ENCODE data around the gene ZNF492.

ZNF492 gene

GRCh38 chr19:22603518-22604440, 30.3 kb upstream of the ZNF492 start:
- H3K4me3 ChIP-seq (ENCODE audit: control insufficient read depth, low read depth, low read length), result no peak overlapping the region
- DNase-seq (ENCODE audit: low read depth), result no peak
- TF ChIP-seq CTCF (conservative IDR thresholded peaks at IDR 0.05; ENCODE audit: control insufficient read depth, insufficient read depth, low read depth, low read length), result no peak

- H3K4me3 ChIP-seq (ENCODE audit: control insufficient read depth, low read depth, low read length), result no peak overlapping the region
- DNase-seq (ENCODE audit: low read depth), result no peak
- TF ChIP-seq CTCF (conservative IDR thresholded peaks at IDR 0.05; ENCODE audit: control insufficient read depth, insufficient read depth, low read depth, low read length), result no peak
Observed at GRCh38 chr19:22604571-22605274, 29.4 kb upstream of the ZNF492 start.

GRCh38 chr19:22605275-22606211, 28.6 kb upstream of the ZNF492 start:
- no peak for TF ChIP-seq CTCF (conservative IDR thresholded peaks at IDR 0.05; ENCODE audit: control insufficient read depth, insufficient read depth, low read depth, low read length)
- no peak overlapping the region for H3K4me3 ChIP-seq (ENCODE audit: control insufficient read depth, low read depth, low read length)
- DNase-seq (ENCODE audit: low read depth), result no peak

GRCh38 chr19:22606212-22606553, 27.9 kb upstream of the ZNF492 start:
- no peak for DNase-seq (ENCODE audit: low read depth)
- TF ChIP-seq CTCF (conservative IDR thresholded peaks at IDR 0.05; ENCODE audit: control insufficient read depth, insufficient read depth, low read depth, low read length), result no peak
- no peak overlapping the region for H3K4me3 ChIP-seq (ENCODE audit: control insufficient read depth, low read depth, low read length)

GRCh38 chr19:22606954-22607652, 27.0 kb upstream of the ZNF492 start:
- H3K4me3 ChIP-seq (ENCODE audit: control insufficient read depth, low read depth, low read length), result no peak overlapping the region
- TF ChIP-seq CTCF (conservative IDR thresholded peaks at IDR 0.05; ENCODE audit: control insufficient read depth, insufficient read depth, low read depth, low read length), result no peak
- no peak for DNase-seq (ENCODE audit: low read depth)
